Neural progenitor cell (in vitro differentiated cells): ENCODE data around the gene VPS45. TPM values are rescaled to one million over a fixed set of nuclear protein-coding genes. Genes with fewer than 3 reads are reported as not detected.

Experiments
- DNase-seq: peaks from one replicate; pipeline ENCODE4 v3.0.0-alpha.2; 2016; ENCODE audit warnings: low spot score
- H2AFZ ChIP-seq: fragments of 200-600 bp; sonication (generic); replicated peaks from 2 replicates; pipeline ENCODE4 v1.6.1; 2016; ENCODE audit warnings: antibody characterized with exemption
- H3F3A ChIP-seq: fragments of 200-600 bp; sonication (generic); 2 replicates; pipeline ENCODE4 v1.6.1; 2016; ENCODE audit warnings: antibody characterized with exemption, low read depth
- H3K27ac ChIP-seq: fragments of 200-600 bp; sonication (generic); 2 replicates; pipeline ENCODE4 v1.5.1; 2016; ENCODE audit warnings: mild to moderate bottlenecking
- H3K27me3 ChIP-seq: fragments of 200-600 bp; sonication (generic); 2 replicates; pipeline ENCODE4 v1.6.1; 2016; ENCODE audit warnings: mild to moderate bottlenecking, moderate library complexity
- H3K36me3 ChIP-seq: fragments of 200-600 bp; sonication (generic); 2 replicates; pipeline ENCODE4 v1.5.1; 2016
- H3K4me1 ChIP-seq: fragments of 200-600 bp; sonication (generic); 2 replicates; pipeline ENCODE4 v1.6.1; 2016; ENCODE audit warnings: mixed run types
- H3K4me2 ChIP-seq: fragments of 200-600 bp; sonication (generic); 2 replicates; pipeline ENCODE4 v1.6.1; 2016
- H3K4me3 ChIP-seq: fragments of 200-600 bp; sonication (generic); 2 replicates; pipeline ENCODE4 v1.5.1; 2016
- H3K79me2 ChIP-seq: fragments of 200-600 bp; sonication (generic); 2 replicates; pipeline ENCODE4 v1.6.1; 2016; ENCODE audit warnings: low read depth
- H3K9ac ChIP-seq: fragments of 200-600 bp; sonication (generic); 2 replicates; pipeline ENCODE4 v1.6.1; 2016
- H3K9me3 ChIP-seq: fragments of 200-600 bp; sonication (generic); 2 replicates; pipeline ENCODE4 v1.5.1; 2016; ENCODE audit warnings: low read depth
- H4K20me1 ChIP-seq: fragments of 200-600 bp; sonication (generic); 2 replicates; pipeline ENCODE4 v1.6.1; 2016; ENCODE audit warnings: low read depth
- H3K27ac Mint-ChIP-seq: 3 replicates; pipeline ENCODE4 v1.8.0; 2021; ENCODE audit warnings: mixed read lengths
- H3K27me3 Mint-ChIP-seq: 2 replicates; pipeline ENCODE4 v1.8.0; 2022; ENCODE audit warnings: low read depth, mild to moderate bottlenecking, inconsistent platforms, moderate library complexity, mixed read lengths; ENCODE audit not compliant: insufficient read depth
- H3K36me3 Mint-ChIP-seq: 3 replicates; pipeline ENCODE4 v1.8.0; 2021; ENCODE audit warnings: mixed read lengths
- H3K4me1 Mint-ChIP-seq: 3 replicates; pipeline ENCODE4 v1.8.0; 2021; ENCODE audit warnings: mixed read lengths
- H3K4me3 Mint-ChIP-seq: 3 replicates; pipeline ENCODE4 v1.8.0; 2021; ENCODE audit warnings: mild to moderate bottlenecking, moderate library complexity, mixed read lengths
- H3K9me3 Mint-ChIP-seq: 3 replicates; pipeline ENCODE4 v1.8.0; 2020; ENCODE audit warnings: mixed read lengths
- CTCF ChIP-seq: fragments of 200-600 bp; sonication (generic); IDR thresholded peaks from 2 replicates; pipeline ENCODE4 v1.5.1; 2017; ENCODE audit warnings: antibody characterized with exemption, mild to moderate bottlenecking
- EZH2 ChIP-seq: fragments of 200-600 bp; sonication (generic); IDR thresholded peaks from 2 replicates; pipeline ENCODE4 v1.6.1; 2017; ENCODE audit warnings: antibody characterized with exemption, mild to moderate bottlenecking, moderate library complexity
- EZH2phosphoT487 ChIP-seq: fragments of 200-600 bp; sonication (generic); IDR thresholded peaks from 2 replicates; pipeline ENCODE4 v1.6.1; 2017; ENCODE audit warnings: antibody characterized with exemption
- total RNA-seq: library from RNA; depleted of rRNA; stranded (reverse); fragments of >200 nt; gene quantifications from 2 replicates; pipeline ENCODE4 v1.2.3, GENCODE V29; 2015; ENCODE audit warnings: low replicate concordance

The VPS45 gene
- total RNA-seq, 1 donor from 2014 or later: 68.7 TPM

- no peak overlapping the region for H3K4me2 ChIP-seq
- Mint-ChIP-seq H3K36me3 (peaks cover 22% of the 10 kb centered on the region), H3K4me3 (no peak overlapping the region), H3K27me3 (no peaks in the 10 kb centered on the region), H3K9me3 (no peaks in the 10 kb centered on the region), H3K27ac (no peak overlapping the region), H3K4me1 (peaks cover 12% of the 10 kb centered on the region)
- DNase-seq: no peak
- H3K79me2 ChIP-seq: peaks cover 12% of the 10 kb centered on the region
- peaks cover 24% of the 10 kb centered on the region for H3K36me3 ChIP-seq
- H4K20me1 ChIP-seq: no peaks in the 10 kb centered on the region
- H3K4me3 ChIP-seq: no peak overlapping the region
- no peak overlapping the region for H2AFZ ChIP-seq
- no peaks in the 10 kb centered on the region for H3K27me3 ChIP-seq
- H3K4me1 ChIP-seq: peaks cover 6% of the 10 kb centered on the region
- no peak overlapping the region for H3K9ac ChIP-seq
- no peak overlapping the region for H3K27ac ChIP-seq
- peak; percentile 22 for TF ChIP-seq CTCF
- no peak for TF ChIP-seq EZH2phosphoT487
- H3F3A ChIP-seq: peaks cover 4% of the 10 kb centered on the region
- no peaks in the 10 kb centered on the region for H3K9me3 ChIP-seq
Measured at GRCh38 chr1:150072959-150073358, 5.4 kb downstream of the VPS45 start.

- TF ChIP-seq CTCF: no peak
- no peak for TF ChIP-seq EZH2phosphoT487
- TF ChIP-seq EZH2: no peak
- no peaks in the 10 kb centered on the region for H3K27me3 Mint-ChIP-seq
- Histone ChIP-seq H3K9me3 (no peaks in the 10 kb centered on the region), H3K27ac (no peak overlapping the region), H3K27me3 (no peaks in the 10 kb centered on the region), H3F3A (peaks cover 4% of the 10 kb centered on the region), H3K4me1 (peaks cover 2% of the 10 kb centered on the region), H2AFZ (no peak overlapping the region), H3K79me2 (peaks cover 6% of the 10 kb centered on the region), H4K20me1 (no peaks in the 10 kb centered on the region), H3K36me3 (peaks cover 24% of the 10 kb centered on the region), H3K4me3 (no peak overlapping the region), H3K9ac (no peak overlapping the region), H3K4me2 (no peak overlapping the region)
- no peaks in the 10 kb centered on the region for H3K9me3 Mint-ChIP-seq
- H3K4me1 Mint-ChIP-seq: peaks cover 7% of the 10 kb centered on the region
- peaks cover 25% of the 10 kb centered on the region for H3K36me3 Mint-ChIP-seq
- no peak overlapping the region for H3K4me3 Mint-ChIP-seq
- no peak overlapping the region for H3K27ac Mint-ChIP-seq
- no peak for DNase-seq
Measured at GRCh38 chr1:150073516-150073915, 5.9 kb downstream of the VPS45 start.

GRCh38 chr1:150076066-150076465 is 8.5 kb downstream of the VPS45 start:
- Mint-ChIP-seq H3K27me3 (no peaks in the 10 kb centered on the region), H3K9me3 (no peaks in the 10 kb centered on the region), H3K4me3 (no peak overlapping the region), H3K4me1 (no peaks in the 10 kb centered on the region), H3K27ac (no peak overlapping the region), H3K36me3 (peaks cover 22% of the 10 kb centered on the region)
- DNase-seq: no peak
- peaks cover 24% of the 10 kb centered on the region for H3K36me3 ChIP-seq
- H3K9ac ChIP-seq: no peak overlapping the region
- no peaks in the 10 kb centered on the region for H3K4me1 ChIP-seq
- no peaks in the 10 kb centered on the region for H3F3A ChIP-seq
- H3K4me2 ChIP-seq: no peak overlapping the region
- H2AFZ ChIP-seq: no peak overlapping the region
- no peak overlapping the region for H3K4me3 ChIP-seq
- H3K27me3 ChIP-seq: no peaks in the 10 kb centered on the region
- no peak overlapping the region for H3K27ac ChIP-seq
- no peak for TF ChIP-seq CTCF
- TF ChIP-seq EZH2phosphoT487: no peak
- TF ChIP-seq EZH2: no peak
- no peaks in the 10 kb centered on the region for H3K79me2 ChIP-seq
- no peaks in the 10 kb centered on the region for H3K9me3 ChIP-seq
- no peaks in the 10 kb centered on the region for H4K20me1 ChIP-seq

GRCh38 chr1:150076985-150077384 is 9.4 kb downstream of the VPS45 start:
- DNase-seq: no peak
- Histone ChIP-seq H3K79me2 (no peaks in the 10 kb centered on the region), H4K20me1 (no peaks in the 10 kb centered on the region), H3K4me2 (no peak overlapping the region), H3K4me3 (no peak overlapping the region), H3K36me3 (peaks cover 23% of the 10 kb centered on the region), H3K4me1 (no peaks in the 10 kb centered on the region), H3K9me3 (no peaks in the 10 kb centered on the region), H2AFZ (no peak overlapping the region), H3K9ac (peak overlapping the region; percentile 12), H3K27ac (no peak overlapping the region), H3K27me3 (no peaks in the 10 kb centered on the region), H3F3A (no peaks in the 10 kb centered on the region)
- Mint-ChIP-seq H3K27me3 (no peaks in the 10 kb centered on the region), H3K36me3 (peaks cover 31% of the 10 kb centered on the region), H3K27ac (no peak overlapping the region), H3K9me3 (no peaks in the 10 kb centered on the region), H3K4me1 (no peaks in the 10 kb centered on the region), H3K4me3 (no peak overlapping the region)
- TF ChIP-seq EZH2 (no peak), EZH2phosphoT487 (no peak), CTCF (no peak)
